Coronary artery (tissue), 2 donors: ENCODE results near the gene MRPL44.

ENCODE experiments used
- DNase-seq: peaks from one replicate; pipeline ENCODE4 v3.0.0-alpha.2; 2017; ENCODE audit warnings: low spot score
- H3K27ac ChIP-seq, 2 donors: fragments of 200-600 bp; sonication (generic); one replicate each; pipeline ENCODE4 v1.5.1; 2016 to 2019
- H3K4me3 ChIP-seq: fragments of 200-600 bp; sonication (generic); 2 replicates; pipeline ENCODE4 v1.5.1; 2016; ENCODE audit warnings: mild to moderate bottlenecking, moderate library complexity
- TF ChIP-seq, protein P1 (sequence below): fragments of 200-600 bp; sonication (generic); IDR thresholded peaks from one replicate; pipeline ENCODE4 v1.5.1; 2019; ENCODE audit warnings: antibody characterized with exemption

Gene MRPL44

DNA sequence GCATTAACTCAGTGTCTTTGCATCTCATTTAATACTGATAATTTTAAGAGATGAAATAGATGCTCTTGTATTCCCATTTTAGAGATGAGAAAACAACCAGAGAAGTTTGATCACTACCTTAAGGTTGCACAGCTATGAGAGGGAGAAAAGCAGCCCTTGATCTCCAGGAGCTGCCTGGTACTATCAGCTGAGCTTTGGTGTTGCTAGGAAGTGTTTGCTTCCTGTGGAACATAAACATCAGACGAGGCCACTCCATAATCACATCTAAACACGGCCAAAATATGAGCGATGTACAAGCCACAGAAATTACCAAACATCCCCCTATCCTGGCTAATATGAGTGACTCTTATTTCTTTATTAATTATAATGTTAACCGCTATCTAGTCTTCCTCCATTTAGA, 11.5 kb upstream of the MRPL44 start:
- no peak for DNase-seq
- TF ChIP-seq, protein P1, sequence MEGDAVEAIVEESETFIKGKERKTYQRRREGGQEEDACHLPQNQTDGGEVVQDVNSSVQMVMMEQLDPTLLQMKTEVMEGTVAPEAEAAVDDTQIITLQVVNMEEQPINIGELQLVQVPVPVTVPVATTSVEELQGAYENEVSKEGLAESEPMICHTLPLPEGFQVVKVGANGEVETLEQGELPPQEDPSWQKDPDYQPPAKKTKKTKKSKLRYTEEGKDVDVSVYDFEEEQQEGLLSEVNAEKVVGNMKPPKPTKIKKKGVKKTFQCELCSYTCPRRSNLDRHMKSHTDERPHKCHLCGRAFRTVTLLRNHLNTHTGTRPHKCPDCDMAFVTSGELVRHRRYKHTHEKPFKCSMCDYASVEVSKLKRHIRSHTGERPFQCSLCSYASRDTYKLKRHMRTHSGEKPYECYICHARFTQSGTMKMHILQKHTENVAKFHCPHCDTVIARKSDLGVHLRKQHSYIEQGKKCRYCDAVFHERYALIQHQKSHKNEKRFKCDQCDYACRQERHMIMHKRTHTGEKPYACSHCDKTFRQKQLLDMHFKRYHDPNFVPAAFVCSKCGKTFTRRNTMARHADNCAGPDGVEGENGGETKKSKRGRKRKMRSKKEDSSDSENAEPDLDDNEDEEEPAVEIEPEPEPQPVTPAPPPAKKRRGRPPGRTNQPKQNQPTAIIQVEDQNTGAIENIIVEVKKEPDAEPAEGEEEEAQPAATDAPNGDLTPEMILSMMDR = no peak
- H3K4me3 ChIP-seq = peak overlapping the region; percentile 100
- H3K27ac ChIP-seq = no peak overlapping the region

DNA sequence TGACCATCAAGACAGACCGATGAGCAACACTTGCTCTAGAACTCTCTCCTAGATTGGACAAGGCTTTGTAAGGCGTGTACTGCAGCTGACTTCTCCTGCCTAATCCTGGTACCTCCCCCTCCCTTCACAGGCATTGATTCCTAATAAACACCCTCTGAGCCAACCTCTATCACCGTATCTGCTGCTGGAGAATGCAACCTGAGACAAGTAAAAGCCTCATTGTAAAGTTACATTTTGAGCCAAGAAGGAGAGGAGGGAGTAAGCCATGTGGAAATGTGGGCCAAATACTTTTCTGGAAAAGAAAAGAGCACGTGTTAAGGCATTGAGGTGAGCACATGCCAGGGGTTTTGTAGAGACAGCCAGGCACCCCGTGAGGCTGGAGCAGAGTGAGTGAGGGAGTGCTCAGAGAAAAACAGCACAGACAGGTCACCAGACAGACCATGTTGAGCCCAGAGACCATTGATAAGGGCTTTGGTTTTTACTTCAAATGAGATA, 9.5 kb upstream of the MRPL44 start:
- Histone ChIP-seq H3K4me3 (no peak overlapping the region), H3K27ac (no peak overlapping the region)
- no peak for DNase-seq
- TF ChIP-seq, protein P1 = no peak

DNA sequence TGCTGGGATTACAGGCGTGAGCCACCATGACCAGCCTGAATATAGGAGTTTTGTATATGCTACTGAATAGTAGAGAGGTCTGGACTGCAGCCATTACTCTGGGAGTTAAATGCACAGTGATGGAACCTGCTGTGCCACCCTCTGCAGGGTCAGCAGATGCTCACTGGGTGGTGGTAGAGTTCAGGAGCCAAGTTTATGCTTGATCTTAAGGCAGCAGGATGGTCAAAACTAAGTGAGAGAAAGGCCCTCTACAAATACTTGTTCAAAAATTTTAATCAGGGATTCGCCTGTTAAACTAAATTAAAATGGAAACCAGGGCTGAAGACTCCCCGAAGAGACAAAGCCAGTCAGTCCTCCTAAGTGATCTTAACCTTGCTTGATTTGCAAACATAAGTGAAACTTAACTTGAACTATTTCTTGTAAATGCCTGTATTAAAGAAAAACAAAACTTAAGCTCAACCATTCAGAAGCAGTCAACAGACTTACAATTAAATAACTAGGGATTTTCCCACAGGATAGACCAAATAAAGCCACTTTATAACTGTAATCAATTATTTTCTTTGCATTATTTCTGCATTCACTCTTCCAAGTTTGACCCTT, 7.9 kb upstream of the MRPL44 start:
- H3K27ac ChIP-seq = no peak overlapping the region
- no peak for DNase-seq
- TF ChIP-seq, protein P1 = no peak

DNA sequence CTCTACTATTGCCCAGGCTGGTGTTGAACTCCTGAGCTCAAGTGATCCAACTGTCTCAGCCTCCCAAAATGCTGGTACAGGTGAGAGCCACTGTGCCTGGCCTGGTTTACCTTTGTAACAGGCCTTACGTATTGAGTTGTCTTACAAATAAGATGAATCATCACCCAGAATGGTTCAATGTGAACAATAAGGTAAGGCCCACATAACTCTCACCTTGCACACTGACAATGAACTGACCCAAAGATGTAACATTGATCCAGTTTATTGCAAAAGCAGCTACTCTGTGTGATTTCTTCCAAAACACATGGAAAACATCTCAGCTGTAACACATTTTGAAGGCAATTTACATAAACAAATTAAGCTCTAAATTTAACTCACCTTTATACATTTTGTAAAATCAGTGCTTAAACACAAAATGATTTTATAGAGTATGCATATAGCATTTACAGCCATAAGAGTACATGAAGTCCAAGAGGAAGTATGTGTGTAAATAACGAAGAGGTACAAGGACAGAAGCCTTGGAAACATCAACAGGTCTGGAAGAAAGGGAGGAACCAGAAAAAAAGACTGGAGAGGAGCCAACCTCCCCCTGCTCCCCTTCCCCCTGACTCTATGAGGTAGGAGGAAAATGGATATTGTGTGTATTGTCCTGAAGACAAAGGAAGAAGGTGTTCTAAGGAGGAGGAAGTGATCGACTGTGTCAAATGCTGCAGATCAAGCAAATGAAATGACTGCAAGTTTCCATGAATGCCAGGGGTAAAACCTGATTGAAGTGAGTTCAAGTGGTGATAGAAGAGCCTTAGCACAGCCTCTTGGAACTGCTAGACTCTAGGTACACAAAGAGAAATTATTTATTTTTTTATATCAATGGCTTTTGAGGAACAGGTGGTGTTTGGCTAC, 6.6 kb upstream of the MRPL44 start:
- Histone ChIP-seq H3K27ac (no peak overlapping the region), H3K4me3 (no peak overlapping the region)
- no peak for DNase-seq
- TF ChIP-seq, protein P1 = no peak

More for the DNA sequence above, 7.9 kb upstream of the MRPL44 start:
- H3K4me3 ChIP-seq = no peak overlapping the region

DNA sequence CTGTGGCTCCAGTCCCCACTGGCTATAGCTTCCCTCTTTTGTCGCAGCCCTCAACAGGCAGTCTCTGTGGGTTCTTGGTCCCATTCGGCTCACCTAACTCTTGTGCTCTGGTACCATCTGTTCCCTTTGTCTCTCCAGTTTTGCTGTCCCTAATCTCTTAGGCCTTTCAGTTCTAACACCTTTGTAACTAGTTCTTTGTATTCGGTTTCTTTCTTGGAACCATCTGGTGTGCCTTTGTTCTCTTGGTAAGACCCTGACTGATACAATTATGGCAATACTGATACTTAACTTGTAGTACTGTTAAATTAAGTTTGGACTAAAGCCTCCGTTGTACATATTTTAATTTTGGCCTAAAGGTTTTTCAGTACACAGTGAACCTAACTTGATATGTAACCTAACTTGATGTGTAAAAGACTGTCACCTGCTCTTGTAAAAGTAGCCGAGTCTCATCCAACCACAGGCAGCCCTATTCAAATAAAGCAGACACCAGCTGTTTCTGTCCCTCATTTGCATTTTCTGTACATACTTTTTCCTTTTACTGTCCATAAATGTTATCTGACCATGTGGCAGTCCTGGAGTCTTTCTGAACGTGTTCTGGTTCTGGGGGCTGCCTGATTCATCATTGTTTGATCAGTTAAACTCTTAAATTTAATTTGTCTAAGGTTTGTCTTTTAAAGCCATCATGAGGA, 4.8 kb upstream of the MRPL44 start:
- Histone ChIP-seq H3K4me3 (no peak overlapping the region), H3K27ac (no peak overlapping the region)
- DNase-seq = no peak
- TF ChIP-seq, protein P1 = no peak

DNA sequence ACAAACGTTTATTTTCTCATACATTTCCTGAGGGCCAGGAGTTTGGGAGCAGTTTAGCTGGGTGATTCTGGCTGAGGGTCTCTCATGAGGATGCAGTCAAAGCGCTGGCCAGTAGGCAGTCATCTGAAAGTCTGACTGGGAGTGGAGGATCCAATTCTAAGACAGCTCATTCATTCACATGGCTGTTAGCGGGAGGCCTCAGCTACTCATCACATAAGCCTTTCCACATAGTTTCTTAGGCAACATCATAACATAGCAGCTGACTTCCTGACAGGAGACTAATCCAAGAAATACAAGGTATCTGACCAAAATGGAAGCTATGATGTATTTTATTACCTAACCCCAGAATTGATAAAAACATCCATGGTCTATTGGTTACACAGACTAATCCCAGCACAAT, 2.9 kb upstream of the MRPL44 start:
- TF ChIP-seq, protein P1 = no peak
- no peak for DNase-seq
- H3K27ac ChIP-seq = no peak overlapping the region
- no peak overlapping the region for H3K4me3 ChIP-seq
